Bone marrow (tissue), 2 donors: Measurements from ENCODE around the gene NECAB2.
"Not testable (repeated sequence)": the region's sequence is repeated elsewhere in the genome, so short reads cannot be mapped to it uniquely, and the experiment has no call there.

Source experiments
- DNase-seq, 2 donors: peaks; one replicate each; lab custom pipeline; 2025; lab: John Stamatoyannopoulos, UW

Gene NECAB2

GRCh38 chr16:83936581-83937165 is 31.4 kb upstream of the NECAB2 start:
- DNase-seq, result no peak

GRCh38 chr16:83937267-83937666 is 30.8 kb upstream of the NECAB2 start:
- no peak for DNase-seq

DNA sequence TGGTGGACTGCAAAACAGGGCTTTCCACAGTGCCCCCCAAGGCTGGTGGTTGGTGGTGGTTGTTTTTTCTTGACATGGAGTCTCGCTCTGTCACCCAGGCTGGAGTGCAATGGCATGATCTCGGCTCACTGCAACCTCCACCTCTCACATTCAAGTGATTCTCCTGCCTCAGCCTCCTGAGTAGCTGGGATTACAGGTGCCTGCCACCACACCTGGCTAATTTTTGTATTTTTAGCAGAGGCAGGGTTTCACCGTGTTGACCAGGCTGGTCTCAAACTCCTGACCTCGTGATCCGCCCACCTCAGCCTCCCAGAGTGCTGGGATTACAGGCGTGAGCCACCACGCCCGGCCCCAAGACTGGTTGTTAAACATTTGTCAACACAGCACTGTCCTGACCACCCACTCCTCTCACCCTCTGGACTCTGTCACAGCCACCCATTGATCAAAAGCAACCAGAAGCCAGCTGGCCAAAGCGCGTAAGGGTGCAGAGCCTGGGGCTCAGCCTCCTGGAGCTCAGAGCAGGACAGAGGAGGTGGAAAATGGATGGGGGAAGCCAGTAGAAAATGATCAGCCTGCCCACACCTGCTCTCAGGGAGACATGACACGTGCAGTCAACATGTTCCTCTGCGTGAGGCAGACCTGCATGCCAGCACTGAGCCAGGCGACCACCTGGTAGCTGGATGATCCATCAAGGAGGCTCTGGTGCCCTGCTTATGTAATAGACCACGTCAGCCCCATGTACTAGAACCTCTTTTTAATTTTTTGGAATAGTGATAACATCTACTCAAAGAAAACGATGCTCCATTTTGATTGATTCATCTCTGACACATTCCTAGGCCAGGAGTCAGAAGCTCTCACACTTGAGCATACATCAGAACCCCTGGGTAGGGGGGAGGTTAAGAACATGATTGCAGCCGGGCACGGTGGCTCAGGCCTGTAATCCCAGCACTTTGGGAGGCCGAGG is 29.8 kb upstream of the NECAB2 start:
- no peak for DNase-seq

GRCh38 chr16:83939266-83939855 is 28.7 kb upstream of the NECAB2 start:
- no peak for DNase-seq

- DNase-seq, result no peak
These were observed 27.9 kb upstream of the NECAB2 start for GRCh38 chr16:83940119-83940518.

- no peak for DNase-seq
These were observed 27.2 kb upstream of the NECAB2 start for GRCh38 chr16:83940630-83941378.

- not testable (repeated sequence) for DNase-seq
These were observed 26.5 kb upstream of the NECAB2 start for GRCh38 chr16:83941546-83941945.

- DNase-seq, result no peak
These were observed 26.0 kb upstream of the NECAB2 start for GRCh38 chr16:83942074-83942473.

- DNase-seq, result no peak
These were observed 25.1 kb upstream of the NECAB2 start for GRCh38 chr16:83942815-83943515.

DNA sequence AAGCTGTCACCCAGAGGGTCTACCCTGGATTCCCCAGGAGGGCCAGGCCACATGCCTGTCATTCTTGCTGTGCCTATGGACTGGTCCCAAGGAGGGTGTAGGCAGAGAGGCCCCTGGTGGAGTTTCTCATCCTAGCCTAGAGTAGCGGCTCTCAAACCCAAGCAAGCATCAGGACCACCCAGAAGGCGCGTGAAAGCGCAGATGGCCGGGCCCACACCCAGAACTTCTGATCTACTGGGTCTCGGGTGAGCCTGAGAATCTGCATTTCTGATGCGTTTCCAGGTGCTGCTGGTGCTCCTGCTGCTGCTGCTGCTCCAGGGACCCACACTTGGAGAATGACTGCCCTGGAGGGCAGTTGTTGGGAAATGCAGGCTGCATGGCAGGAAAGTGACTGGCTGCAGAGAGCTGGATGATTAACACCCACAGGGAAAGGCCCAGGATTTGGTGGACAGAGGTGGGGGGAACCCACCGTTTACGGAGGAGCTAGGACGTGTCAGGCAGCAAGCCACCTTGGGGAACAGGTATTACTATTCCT is 24.5 kb upstream of the NECAB2 start:
- DNase-seq, result no peak

DNA sequence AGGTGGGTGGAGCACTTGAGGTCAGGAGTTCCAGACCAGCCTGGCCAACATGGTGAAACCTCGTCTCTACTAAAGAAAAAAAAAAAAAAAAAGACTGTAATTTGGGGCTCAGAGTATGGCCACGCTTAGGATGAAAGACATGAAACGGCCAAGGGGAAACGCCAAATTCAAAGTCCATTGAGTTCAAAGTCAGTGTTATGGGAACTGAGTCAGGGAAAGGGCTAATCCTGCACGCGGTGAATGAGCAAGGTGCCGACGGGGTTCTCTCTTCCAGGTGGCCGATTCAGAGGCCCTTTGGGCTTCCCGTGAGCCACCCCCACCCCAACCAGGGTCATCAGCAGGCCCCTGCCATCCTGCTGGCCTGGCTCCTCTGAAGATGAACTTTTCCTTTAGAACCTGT is 22.5 kb upstream of the NECAB2 start:
- no peak for DNase-seq

GRCh38 chr16:83946154-83946780 is 21.8 kb upstream of the NECAB2 start:
- DNase-seq, result no peak

- no peak for DNase-seq
These were observed 21.1 kb upstream of the NECAB2 start for GRCh38 chr16:83946781-83947566.

DNA sequence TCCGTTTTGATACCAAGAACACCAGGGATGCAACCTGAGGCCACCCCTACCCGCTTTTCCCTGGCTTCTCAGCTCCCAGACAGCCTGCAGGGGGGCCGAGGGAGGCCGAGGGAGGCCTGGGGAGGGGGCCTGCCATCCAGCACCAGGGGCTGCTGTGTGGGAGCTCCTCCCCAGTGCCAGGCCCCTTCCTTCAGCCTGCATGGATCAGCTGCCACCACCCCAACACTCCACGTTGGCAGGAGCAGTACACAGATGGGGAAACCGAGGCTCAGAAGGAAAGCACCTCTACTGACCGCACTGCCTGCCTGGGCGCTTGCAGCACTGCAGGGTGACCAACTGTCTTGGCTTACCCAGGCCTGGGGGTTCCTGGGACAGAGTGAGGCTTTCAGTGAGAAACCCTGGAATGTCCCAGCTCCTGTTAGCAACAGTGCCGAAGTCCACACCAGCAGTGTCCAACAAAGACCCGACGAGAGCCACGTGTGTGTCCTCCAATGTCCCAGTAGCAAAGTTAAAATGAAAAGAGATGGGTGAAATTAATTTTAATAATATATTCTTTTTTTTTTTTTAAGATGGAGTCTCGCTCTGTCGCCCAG is 20.3 kb upstream of the NECAB2 start:
- DNase-seq, result no peak

DNA sequence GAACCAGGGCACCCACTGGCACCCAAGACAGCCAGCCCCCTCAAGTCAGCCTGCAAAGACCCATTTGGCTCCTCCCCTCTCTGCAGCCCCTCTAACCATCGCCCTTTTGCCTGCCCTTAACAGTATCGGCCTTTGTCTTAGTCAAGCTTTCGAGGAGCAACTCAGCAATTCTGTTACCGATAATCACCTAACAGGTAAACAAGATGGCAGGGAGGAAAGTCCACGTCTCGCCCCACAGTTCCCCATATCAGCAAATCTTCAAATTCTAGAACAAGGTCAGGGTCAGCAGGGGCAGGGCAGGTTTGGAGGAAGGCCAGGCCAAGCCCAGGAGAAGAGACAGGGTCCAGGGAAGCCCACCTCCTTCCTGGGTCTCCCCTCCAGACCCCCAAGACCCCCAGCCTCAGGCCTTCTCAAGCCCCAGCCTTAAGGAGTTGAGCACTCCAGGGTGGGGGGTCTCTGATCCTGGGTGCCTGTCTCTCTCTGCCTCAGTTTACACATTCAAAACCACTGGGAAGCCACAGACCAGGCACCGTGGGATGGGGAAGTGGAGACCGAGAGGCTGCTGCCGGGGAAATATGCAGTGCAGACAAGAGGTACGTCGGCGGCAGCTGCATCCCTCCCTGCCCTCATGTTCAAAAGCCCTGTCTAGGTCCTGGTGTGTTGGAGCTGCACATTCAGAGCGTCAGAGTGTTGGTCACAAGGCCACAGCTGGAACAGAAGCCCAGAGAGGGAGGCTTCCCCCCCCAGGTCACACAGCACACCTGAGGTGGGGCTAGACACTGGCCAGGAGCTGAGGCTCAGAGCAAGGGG is 18.9 kb upstream of the NECAB2 start:
- DNase-seq, result no peak

DNA sequence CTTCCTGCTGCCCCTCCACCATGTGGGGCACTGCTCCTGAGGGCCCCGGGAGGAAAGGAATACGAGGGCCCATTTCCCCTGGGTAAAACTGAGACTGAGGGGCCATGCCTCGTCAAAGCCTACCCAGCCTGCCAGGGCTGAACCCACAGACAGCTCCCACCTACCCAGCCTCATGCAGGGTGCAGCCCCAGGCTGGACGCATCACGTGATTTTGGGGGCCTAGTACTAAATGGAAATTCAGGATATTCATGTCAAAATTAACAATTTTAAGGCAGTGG is 18.4 kb upstream of the NECAB2 start:
- no peak for DNase-seq

DNA sequence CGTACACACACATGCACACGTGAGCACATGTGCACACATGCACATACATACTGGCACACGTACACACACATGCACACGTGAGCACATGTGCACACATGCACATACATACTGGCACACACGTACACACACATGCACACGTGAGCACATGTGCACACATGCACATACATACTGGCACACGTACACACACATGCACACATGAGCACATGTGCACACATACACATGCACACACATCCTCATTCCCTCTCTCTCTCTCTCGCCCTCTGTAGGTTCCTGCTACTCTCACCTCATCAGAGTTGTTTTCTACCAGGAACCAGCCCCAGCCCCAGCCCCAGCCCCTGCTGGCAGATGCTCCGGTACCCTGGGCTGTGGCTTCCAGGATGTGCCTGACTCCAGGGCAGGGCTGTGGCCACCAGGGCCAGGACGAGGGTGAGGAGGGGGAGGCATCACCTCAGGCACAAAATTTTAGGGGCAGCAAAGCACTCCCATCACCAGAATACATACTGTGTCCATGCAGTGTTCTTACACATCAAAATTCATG is 17.1 kb upstream of the NECAB2 start:
- DNase-seq, result not testable (repeated sequence)

DNA sequence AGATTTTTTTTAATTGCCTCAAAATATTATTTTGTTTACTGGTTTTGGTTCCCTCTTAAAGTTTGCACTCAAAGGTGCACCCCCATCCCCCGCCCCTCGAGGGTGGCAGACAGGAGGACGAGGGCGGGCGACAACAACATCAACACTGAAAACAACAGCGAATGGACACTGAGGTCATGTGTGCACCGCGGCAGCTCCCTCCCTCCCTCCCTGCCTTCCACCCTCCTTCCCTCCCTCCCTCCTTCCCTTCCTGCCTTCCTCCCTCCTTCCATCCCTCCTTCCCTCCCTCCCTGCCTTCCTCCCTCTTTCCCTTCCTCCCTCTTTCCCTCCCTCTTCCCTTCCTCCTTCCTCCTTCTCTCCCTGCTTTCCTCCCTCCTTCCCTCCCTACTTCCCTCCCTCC is 16.5 kb upstream of the NECAB2 start:
- no peak for DNase-seq

GRCh38 chr16:83952587-83952939 is 15.5 kb upstream of the NECAB2 start:
- DNase-seq, result no peak
